Activated CD8-positive, alpha-beta memory T cell treated with anti-CD3 and anti-CD28 coated beads for 48 hours (primary cell): ENCODE results near the gene PAM.

Experiments used
- DNase-seq, 3 experiments: peaks; one replicate each; pipeline ENCODE4 v3.0.0-alpha.2; 2020; ENCODE audit warnings: low read depth in 2 of 3, low spot score in 2 of 3

Gene PAM

GRCh38 chr5:102807878-102808502 lies 52.9 kb downstream of the PAM start:
- DNase-seq: no peak

DNA sequence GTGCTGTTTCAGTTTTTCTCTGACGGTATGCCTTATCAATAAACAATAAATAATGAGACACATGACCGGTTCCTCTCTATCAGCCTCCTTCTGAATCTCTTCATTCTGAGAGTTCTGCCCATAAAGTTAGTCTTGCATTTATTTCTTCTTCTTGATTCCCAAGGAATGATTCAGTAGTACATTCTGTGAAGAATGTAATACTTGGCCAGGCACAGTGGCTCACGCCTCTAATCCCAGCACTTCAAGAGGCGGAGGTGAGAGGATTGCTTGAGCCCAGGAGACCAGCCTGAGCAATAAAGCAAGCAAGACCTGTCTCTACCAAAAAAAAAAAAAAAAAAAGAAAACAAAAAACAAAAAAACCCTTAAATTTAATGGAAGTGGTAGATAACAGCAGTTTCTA lies 53.9 kb downstream of the PAM start:
- DNase-seq: no peak

DNA sequence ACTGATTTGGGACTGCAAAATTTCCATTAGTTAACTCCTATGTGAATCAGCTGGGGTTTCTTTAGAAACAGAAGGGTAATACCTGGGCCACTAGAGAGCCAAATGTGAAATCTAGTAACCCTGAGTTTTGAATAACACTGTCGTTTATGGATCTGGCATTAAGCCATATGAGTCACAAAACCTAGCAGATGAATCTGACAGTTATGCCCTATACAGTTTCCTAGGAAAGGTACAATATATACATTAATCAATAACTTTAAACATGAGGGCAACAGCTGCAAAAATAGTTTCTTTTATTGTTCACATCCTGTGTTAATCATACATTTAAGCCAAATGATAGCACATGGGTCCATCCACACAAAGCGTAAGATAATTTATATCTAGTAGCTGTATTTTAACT lies 56.9 kb downstream of the PAM start:
- DNase-seq: no peak

DNA sequence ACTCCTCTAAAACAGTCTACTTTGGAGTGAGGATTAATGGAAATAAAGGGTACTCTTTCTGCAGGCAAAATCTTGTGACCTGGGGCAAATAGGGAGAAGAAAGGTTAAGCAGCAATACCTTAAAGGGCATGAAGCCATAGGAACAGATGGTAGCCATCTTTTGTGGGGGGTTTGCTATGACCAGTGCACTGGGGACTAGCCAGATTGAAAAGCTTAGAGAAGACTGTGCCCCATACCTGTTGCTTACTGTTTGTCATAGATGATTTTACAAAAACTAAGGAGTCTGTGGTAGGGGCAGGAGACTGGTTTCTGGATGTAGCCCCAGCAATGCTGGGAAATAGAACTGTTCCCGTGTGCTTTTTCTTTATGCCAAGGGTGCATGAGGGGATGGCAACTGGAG lies 58.6 kb downstream of the PAM start:
- no peak for DNase-seq

- no peak for DNase-seq
Measured at GRCh38 chr5:102815084-102815483, 60.0 kb downstream of the PAM start.

DNA sequence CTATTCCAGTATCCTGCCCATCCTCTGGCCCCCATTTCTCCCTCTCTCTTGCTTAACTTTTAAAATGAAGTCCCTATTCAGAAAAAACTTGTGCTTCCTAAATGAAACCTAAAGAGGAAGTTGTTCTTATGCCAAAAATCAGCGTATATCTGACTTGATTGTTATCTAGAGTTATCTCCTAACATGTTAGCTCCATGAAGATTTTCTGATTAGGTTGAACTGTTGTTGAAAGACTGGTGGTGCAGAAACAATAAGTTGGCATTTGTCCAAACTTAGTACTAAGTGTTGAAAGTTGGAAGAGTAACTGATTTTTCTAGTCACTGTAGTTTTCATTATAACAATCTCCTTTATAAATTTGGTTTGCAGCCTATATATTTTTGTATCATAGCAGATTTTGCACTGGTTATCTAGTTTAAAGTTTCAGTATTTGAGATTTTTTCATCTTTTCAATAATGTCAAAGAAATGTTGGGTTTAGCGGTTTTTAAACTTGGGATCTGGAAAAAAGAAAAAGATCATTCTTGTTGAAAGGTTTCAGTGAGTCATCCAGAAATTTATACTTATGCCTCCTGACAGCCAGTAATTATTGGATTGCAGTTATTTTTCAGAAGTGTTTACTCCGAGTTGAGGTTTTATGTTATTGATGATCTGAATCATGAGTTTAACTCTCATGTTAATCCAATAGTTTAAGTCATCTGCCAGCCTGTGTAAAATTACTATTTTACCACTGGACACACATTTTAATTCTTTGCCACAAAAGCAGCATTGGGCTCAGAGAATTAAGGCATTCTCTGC lies 60.6 kb downstream of the PAM start:
- no peak for DNase-seq

DNA sequence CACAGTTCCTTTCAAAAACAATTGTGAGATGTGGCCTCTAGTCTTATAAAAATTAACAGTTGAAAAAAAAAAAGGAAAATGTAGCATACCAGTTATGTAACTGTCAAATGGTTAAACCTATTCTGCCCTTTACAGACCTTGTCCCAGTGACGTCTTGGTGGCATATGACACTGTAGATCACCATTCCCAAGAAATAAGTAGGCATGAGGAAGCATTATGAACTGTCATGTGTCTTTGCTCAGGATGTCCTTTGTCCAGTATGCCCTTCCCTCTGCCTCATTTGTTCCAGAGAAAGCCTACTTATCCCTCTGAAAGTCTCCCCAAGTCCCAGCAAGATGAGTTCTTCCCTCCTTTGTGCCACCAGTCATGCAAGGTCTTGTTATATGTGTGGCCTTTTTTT lies 63.2 kb downstream of the PAM start:
- no peak for DNase-seq

DNA sequence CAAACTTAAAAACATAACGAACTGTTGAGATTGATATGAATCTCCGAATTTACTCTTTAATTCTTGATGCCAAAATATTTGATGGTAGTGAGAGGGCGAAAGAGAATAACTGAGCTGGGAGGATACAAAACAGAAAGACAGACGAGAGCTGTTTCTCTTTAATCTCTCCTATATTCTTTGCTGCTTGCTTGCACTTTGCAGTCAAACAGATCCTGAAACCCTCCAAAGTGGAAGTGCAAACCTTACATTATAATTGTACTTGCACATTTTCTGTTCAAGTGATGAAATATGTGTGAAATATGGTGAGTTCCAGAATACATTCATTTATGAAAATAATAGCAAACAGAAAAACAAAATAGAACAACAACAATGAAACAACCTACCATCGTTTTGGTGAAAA lies 63.8 kb downstream of the PAM start:
- DNase-seq: no peak

GRCh38 chr5:102819634-102820033 lies 64.5 kb downstream of the PAM start:
- DNase-seq: no peak

DNA sequence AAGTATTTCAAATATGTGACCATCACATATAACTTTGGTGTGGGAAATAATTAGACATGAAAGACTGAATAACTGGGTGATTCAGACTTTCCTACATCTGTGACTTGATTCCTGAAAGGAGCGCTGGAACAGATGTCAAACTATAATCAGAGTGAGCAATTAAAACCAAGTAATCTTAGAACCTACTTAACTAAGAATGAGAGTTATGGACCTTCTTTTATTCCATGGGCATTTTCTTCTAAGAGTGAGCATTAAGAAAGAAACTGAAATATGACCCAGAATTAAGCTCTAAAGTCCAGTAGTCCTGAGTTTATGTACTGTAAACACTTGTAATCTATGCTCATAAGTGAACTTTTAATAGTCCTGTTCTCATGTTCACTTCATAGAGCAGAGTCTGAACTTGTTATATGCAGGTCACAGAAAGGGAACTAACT lies 68.4 kb downstream of the PAM start:
- no peak for DNase-seq

GRCh38 chr5:102826629-102827028 lies 71.5 kb downstream of the PAM start:
- no peak for DNase-seq

GRCh38 chr5:102830241-102830640 lies 75.1 kb downstream of the PAM start:
- DNase-seq: no peak

DNA sequence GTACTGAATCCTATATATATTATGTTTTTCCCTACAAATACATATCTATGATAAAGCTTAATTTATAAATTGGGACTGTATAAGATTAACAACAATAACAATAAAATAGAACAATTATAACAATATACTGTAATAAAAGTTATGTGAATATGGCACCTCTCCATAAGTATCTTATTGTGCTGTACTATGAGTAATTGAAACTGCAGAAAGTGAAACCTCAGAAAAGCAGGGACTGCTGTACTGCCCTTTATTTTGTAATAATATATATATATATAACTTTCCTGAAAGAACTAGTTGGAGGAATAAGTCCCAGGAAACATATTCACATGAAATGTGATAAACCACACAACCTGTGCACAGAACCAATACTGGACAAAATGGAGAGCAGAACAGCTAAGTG lies 77.3 kb downstream of the PAM start:
- no peak for DNase-seq

DNA sequence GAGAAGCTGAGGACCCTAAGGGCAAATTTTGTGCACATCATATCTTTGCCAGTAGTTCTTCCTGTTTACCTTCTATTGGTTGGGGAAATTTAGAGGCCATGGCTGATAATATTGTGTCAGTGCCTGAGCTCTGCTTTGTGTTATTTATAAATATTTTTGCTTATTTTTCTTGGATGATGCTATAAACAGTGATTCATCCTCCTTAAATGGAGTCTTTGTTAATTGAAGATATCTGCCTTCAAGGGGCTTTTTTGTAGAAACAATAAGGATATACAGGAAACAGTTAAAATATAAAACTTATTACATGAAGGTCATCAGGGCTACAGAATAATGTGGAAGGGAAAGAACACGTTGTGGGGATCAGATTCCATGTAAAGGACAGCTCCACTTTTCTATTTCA lies 78.0 kb downstream of the PAM start:
- no peak for DNase-seq

GRCh38 chr5:102834438-102834964 lies 79.4 kb downstream of the PAM start:
- DNase-seq: no peak

DNA sequence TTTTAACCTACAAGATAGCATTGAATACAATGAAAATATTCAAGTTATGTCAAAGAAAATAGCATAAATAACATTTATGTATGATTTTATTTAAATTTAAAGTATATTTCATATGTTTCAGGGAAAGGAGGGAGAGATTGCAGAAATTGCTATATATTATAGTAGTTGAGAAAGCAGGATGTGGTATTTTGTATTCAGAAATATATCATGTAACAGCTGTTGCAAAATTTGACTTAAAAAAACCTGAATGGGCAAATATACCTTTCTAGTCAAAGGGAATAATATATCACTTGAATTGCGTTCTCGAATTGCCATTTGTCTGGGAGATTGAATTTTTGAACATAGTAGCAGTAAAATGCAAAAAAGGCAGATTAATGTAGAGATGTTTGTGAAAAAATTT lies 80.6 kb downstream of the PAM start:
- DNase-seq: no peak

- DNase-seq: no peak
Measured at GRCh38 chr5:102841021-102841420, 85.9 kb downstream of the PAM start.

DNA sequence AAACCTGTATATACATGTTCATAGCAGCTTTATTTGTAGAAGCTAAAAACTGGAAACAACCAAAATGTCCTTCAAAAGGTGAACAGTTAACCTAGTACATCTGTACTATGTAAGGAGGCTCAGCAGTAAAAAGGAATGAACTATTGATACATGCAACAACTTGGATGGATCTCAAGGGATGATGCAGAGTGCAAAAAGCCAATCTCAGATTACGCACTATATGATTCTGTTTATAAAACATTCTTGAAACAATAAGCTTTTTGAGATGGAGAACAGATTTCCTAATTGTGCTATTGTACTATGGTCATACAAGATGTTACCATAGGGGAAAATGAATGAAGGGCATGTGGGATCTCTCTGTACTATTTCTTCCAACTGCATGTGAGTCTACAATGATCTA lies 88.9 kb downstream of the PAM start:
- DNase-seq: no peak

- no peak for DNase-seq
Measured at GRCh38 chr5:102845041-102845440, 89.9 kb downstream of the PAM start.

DNA sequence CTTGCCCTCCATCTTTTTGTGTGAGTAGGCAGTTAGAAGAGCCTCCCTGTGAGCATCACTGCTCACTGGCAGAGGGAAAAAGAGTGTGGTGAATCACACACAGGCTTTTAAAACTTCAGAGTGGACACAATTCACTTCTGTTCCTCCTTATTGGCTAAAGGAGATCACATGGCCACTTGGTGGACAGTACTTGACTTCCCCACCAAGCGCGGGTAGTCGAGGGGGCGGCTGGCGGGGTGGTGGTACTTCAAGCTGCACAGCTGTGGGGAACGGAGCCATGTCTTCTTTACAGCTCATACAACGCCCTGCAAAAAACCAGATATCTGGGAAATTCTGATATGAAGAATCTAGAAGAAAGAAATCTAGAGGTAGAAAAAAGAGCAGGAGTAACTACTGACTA lies 95.4 kb downstream of the PAM start:
- no peak for DNase-seq

DNA sequence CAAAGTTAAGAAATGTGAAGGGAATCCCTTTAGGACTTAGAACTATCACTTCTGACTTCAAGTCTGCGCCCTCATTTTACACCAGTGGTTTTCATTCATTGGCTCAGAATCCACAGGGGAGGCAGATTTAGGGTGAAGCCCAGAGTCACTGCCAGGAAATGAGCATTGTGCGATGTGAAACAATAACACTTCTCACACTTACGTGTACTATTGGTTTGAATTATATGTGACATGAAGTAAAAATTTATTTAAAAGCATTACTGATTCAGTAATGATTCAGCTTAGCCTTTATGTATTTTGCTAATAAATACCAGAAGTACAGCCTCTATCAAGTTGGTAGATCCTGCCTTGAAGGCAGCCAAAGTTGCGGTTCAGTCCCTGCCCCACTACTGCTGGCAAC lies 98.6 kb downstream of the PAM start:
- no peak for DNase-seq

GRCh38 chr5:102855681-102856388 lies 100.7 kb downstream of the PAM start:
- no peak for DNase-seq
